Right lobe of liver (tissue), 6 donors: ENCODE results near the gene GPNMB. TPM values are rescaled to one million over a fixed set of nuclear protein-coding genes. Genes with fewer than 3 reads are reported as not detected.

Source experiments
- ATAC-seq, 4 donors: fragments of 200-7000 bp; cut with Tn5 transposase; one replicate each; pipeline ENCODE4 v1.9.1; 2020; ENCODE audit warnings: mild to moderate bottlenecking in 4 of 4, moderate library complexity in 4 of 4
- DNase-seq, 3 donors: peaks; one replicate each; pipeline ENCODE4 v3.0.0-alpha.2; 2020
- H3K27ac ChIP-seq, 3 donors: fragments of 200-600 bp; one replicate each; pipeline ENCODE4 v1.8.0; 2022
- H3K27me3 ChIP-seq, 2 donors: fragments of 200-600 bp; one replicate each; pipeline ENCODE4 v1.8.0; 2022
- H3K36me3 ChIP-seq, 4 donors: fragments of 200-600 bp; sonication (generic) in 1 of 4; one replicate each; pipeline versions ENCODE4 v1.5.1 to v1.8.0; 2017 to 2022; ENCODE audit warnings: control low read depth in 1 of 4
- H3K4me1 ChIP-seq, 4 donors: fragments of 200-600 bp; sonication (generic) in 1 of 4; one replicate each; pipeline versions ENCODE4 v1.5.1 to v1.8.0; 2017 to 2022; ENCODE audit warnings: control low read depth in 1 of 4
- H3K4me3 ChIP-seq, 3 donors: fragments of 200-600 bp; one replicate each; pipeline ENCODE4 v1.8.0; 2022
- H3K9me3 ChIP-seq, 4 donors: fragments of 200-600 bp; sonication (generic) in 1 of 4; one replicate each; pipeline versions ENCODE4 v1.5.1 to v1.8.0; 2017 to 2022; ENCODE audit warnings: control low read depth in 1 of 4
- POLR2A ChIP-seq: fragments of 450-650 bp; IDR thresholded peaks from one replicate; pipeline ENCODE4 v1.6.1; 2017; ENCODE audit warnings: antibody characterized with exemption, mild to moderate bottlenecking
- WGBS: methylation state at CpG from one replicate; pipeline ENCODE4 v1.1.6; 2018; ENCODE audit warnings: low coverage, low lambda C conversion rate; ENCODE audit not compliant: insufficient coverage; ENCODE audit errors: missing lambda C conversion rate; 5-methylcytosine and 5-hydroxymethylcytosine counted together
- intact Hi-C, 2 donors: fragments of 100-400 bp; cut with DNase I; formaldehyde crosslinking; loops; one replicate each; pipeline versions ENCODE4 v1.11.2 to v1.14.1; 2022
- total RNA-seq, 6 experiments: library from RNA; depleted of rRNA in 2 of 6; stranded (reverse); fragments of >200 nt in 2 of 6; fragmentation: NEBNext Ultra II Directional in 3 of 6; extraction: Animal tissue kit (Norgen Biotek cat#: 25700) in 3 of 6; gene quantifications; one replicate each; pipeline versions ENCODE4 v1.1.0 to v1.2.4, GENCODE V29; 2016 to 2023
- TF ChIP-seq, protein P1 (sequence below), 4 donors: fragments of 200-600 bp in 3 of 4; fragments of 450-650 bp in 1 of 4; IDR thresholded peaks; one replicate each; pipeline versions ENCODE4 v1.5.1 to v1.8.0; 2016 to 2022; ENCODE audit warnings: antibody characterized with exemption in 4 of 4, mild to moderate bottlenecking in 2 of 4
- donor health status: DM: no; HTN: yes; CAD: no.
- donor health status: DM: no; HTN: no; CAD: no.
- donor health status: DM: no; HTN: no; CAD: no.
- donor health status: DM: no; HTN: yes; CAD: no.
- donor health status: DM: no; HTN: yes; CAD: no.

Gene GPNMB
- total RNA-seq, 6 experiments from 2014 or later = 5.8 to 64.9 (median 13.4) TPM

DNA sequence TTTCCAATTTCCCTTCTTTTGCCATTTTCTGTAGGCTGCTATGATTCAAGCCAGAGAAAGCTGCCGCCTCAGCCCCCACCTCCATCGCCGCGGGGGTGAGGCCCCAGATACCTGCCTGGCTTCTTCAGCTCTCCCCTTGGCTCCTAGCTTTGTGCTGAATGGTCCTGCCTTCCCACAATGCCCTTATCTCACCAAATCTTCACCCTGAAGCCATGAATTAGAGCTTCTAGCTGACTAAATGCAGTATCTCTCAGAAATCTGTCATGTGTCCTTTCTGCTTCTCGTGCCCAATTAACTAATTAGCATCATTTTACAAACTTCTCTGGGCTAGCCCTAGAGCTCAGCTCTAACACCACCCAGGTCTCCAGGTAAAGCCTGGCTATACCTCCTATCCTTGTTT lies 32.2 kb upstream of the GPNMB start:
- Histone ChIP-seq H3K4me1 (no peaks in the 10 kb centered on the region), H3K27me3 (no peaks in the 10 kb centered on the region), H3K36me3 (no peaks in the 10 kb centered on the region), H3K4me3 (no peak overlapping the region), H3K27ac (no peak overlapping the region), H3K9me3 (no peaks in the 10 kb centered on the region)
- no peak for ATAC-seq
- 79% methylated on average over 2 of the region's 5 CpGs for WGBS
- TF ChIP-seq, protein P1, sequence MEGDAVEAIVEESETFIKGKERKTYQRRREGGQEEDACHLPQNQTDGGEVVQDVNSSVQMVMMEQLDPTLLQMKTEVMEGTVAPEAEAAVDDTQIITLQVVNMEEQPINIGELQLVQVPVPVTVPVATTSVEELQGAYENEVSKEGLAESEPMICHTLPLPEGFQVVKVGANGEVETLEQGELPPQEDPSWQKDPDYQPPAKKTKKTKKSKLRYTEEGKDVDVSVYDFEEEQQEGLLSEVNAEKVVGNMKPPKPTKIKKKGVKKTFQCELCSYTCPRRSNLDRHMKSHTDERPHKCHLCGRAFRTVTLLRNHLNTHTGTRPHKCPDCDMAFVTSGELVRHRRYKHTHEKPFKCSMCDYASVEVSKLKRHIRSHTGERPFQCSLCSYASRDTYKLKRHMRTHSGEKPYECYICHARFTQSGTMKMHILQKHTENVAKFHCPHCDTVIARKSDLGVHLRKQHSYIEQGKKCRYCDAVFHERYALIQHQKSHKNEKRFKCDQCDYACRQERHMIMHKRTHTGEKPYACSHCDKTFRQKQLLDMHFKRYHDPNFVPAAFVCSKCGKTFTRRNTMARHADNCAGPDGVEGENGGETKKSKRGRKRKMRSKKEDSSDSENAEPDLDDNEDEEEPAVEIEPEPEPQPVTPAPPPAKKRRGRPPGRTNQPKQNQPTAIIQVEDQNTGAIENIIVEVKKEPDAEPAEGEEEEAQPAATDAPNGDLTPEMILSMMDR (IDR thresholded peaks at IDR 0.05) = no peak
- TF ChIP-seq POLR2A = no peak
- no peak for DNase-seq
- intact Hi-C loops = no loop called here

DNA sequence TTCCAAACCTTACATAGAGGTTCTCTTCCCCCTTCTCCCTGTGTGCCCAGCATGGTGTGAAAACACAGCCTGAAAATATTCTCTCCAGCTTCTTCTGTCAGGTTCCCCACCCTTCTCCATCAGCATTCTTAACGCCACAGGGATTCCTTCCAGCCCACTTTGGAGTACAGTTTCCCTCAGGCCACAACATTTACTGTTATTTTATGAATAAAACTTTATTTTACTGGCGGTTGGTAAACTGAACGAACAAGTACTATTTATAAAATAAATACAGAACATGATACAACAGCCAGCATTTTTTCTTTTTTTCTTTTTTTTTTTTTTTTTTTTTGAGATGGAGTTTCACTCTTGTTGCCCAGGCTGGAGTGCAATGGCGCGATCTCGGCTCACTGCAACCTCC lies 31.6 kb upstream of the GPNMB start:
- H3K36me3 ChIP-seq = no peaks in the 10 kb centered on the region
- no peak overlapping the region for H3K27ac ChIP-seq
- 79% methylated on average over 6 of the region's 6 CpGs for WGBS
- no peaks in the 10 kb centered on the region for H3K9me3 ChIP-seq
- DNase-seq (no peak), ATAC-seq (no peak)
- no peaks in the 10 kb centered on the region for H3K4me1 ChIP-seq
- intact Hi-C loops = no loop called here
- TF ChIP-seq POLR2A = no peak
- TF ChIP-seq, protein P1 (IDR thresholded peaks at IDR 0.05) = no peak
- H3K27me3 ChIP-seq = no peaks in the 10 kb centered on the region
- no peak overlapping the region for H3K4me3 ChIP-seq

DNA sequence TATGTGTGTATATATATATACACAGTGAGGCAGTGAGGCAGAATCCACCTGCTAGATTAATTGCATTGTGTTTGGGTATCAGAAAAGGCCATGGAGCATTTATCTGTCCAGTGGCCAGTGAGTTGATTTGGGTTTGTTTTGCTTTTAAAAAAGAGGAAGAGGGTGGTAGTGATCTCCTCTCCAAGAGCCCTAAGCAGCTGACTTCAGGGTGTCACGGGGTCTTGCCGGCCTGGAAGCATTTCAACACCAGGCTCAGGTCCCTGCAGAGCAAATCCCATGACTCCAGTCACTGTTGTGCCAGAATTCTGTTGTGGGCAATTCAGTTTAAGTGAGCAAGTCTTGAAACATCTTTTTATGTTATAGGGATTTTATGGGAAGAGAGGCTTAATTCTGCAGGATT lies 30.6 kb upstream of the GPNMB start:
- peak in 2 of 3 donors; percentile 41 to 63 for DNase-seq
- 56% methylated on average over 2 of the region's 2 CpGs for WGBS

DNA sequence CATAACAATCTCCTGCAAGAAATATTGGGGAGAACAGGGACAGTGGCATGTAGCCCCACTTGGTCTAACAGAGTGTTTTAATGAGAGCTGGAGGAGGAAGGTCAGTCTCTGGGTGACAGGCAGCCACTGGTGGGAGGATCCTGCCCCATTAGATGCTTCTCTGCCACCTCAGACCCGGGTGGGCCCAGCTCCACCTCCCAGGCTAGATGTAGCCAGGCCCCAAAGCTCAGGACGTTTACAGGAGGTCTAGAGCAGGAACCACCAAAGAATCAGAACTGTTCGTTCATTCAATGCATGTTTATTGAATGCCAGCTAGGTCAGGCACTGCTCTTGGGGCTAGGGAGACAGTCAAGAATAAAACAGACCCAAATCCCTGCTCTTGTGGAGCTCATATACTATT lies 28.4 kb upstream of the GPNMB start:
- DNase-seq = no peak
- TF ChIP-seq, protein P1 (IDR thresholded peaks at IDR 0.05) = no peak
- no peak for TF ChIP-seq POLR2A
- ATAC-seq = no peak
- Histone ChIP-seq H3K27ac (no peak overlapping the region), H3K27me3 (no peaks in the 10 kb centered on the region), H3K4me1 (no peaks in the 10 kb centered on the region), H3K36me3 (no peaks in the 10 kb centered on the region), H3K4me3 (no peak overlapping the region), H3K9me3 (no peaks in the 10 kb centered on the region)
- WGBS = 30% methylated on average over 3 of the region's 3 CpGs
- intact Hi-C loops = no loop called here

More for the DNA sequence above, 30.6 kb upstream of the GPNMB start:
- H3K4me3 ChIP-seq = no peak overlapping the region
- no peak for TF ChIP-seq POLR2A
- TF ChIP-seq, protein P1 (IDR thresholded peaks at IDR 0.05) = no peak
- no peaks in the 10 kb centered on the region for H3K4me1 ChIP-seq
- no peaks in the 10 kb centered on the region for H3K36me3 ChIP-seq
- H3K27me3 ChIP-seq = no peaks in the 10 kb centered on the region
- peak overlapping the region in 1 of 3 donors; percentile 38 for H3K27ac ChIP-seq
- intact Hi-C loops = no loop called here
- no peaks in the 10 kb centered on the region for H3K9me3 ChIP-seq
- ATAC-seq = peak in 3 of 4 donors; percentile 46 to 62 (median 60)
